VCaP (cell line): ENCODE measurements around the gene TTC1.

Experiments used
- H3K27ac ChIP-seq: fragments of 450-650 bp; 2 replicates; pipeline ENCODE4 v1.5.1; 2017
- CTCF ChIP-seq: fragments of 450-650 bp; conservative IDR thresholded peaks from 2 replicates; pipeline ENCODE4 v1.5.1; 2017; ENCODE audit warnings: mild to moderate bottlenecking, moderate library complexity

The TTC1 gene

DNA sequence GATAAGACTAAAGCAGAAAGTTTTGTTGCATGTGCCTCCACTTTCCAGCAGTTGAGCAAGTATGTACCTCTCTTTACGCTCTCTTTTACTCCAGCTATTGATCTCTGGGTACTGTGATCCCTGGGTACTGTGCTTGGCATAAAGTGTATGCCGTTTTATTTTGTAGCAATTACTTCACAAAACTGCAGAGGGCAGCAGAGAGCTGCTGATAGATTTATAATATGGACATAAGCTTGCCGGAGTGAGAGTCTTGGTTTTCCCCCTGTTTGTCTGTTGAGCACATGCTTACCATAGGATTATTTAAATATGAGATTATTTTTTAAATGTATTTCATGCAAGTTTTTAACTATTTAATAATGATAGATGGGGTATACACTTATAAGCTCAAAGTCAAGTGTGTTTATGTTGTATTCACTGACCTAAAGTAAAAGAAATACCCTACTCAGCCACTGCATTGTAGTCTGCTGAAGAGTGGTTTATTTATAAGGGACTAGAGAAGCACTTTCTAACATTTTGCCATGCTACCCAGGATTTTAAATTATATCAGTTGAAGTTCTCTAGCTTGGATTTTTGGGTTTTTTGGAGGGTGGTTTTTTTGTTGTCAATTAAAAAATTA is 13.0 kb downstream of the TTC1 start:
- no peak overlapping the region for H3K27ac ChIP-seq
- TF ChIP-seq CTCF: peak; percentile 76

GRCh38 chr5:160023007-160023907 is 14.3 kb downstream of the TTC1 start:
- no peak for TF ChIP-seq CTCF
- H3K27ac ChIP-seq: no peak overlapping the region

- no peak overlapping the region for H3K27ac ChIP-seq
- no peak for TF ChIP-seq CTCF
These were observed 15.1 kb downstream of the TTC1 start for GRCh38 chr5:160023908-160024630.

- no peak for TF ChIP-seq CTCF
- H3K27ac ChIP-seq: no peak overlapping the region
These were observed 20.1 kb downstream of the TTC1 start for GRCh38 chr5:160029004-160029403.

- H3K27ac ChIP-seq: no peak overlapping the region
- TF ChIP-seq CTCF: no peak
These were observed 20.7 kb downstream of the TTC1 start for GRCh38 chr5:160029540-160030139.

GRCh38 chr5:160030631-160031377 is 21.9 kb downstream of the TTC1 start:
- no peak for TF ChIP-seq CTCF

More at GRCh38 chr5:160030631-160031377, 21.9 kb downstream of the TTC1 start:
- no peak overlapping the region for H3K27ac ChIP-seq
